Osteocyte (in vitro differentiated cells): ENCODE results near the gene SLC39A11. TPM values are rescaled to one million over a fixed set of nuclear protein-coding genes. Genes with fewer than 3 reads are reported as not detected.

Source experiments
- DNase-seq: peaks from one replicate; pipeline ENCODE4 v3.0.0; 2021; ENCODE audit warnings: mixed read lengths; ENCODE audit not compliant: unreplicated experiment; ENCODE audit errors: extremely low spot score
- H3K27ac Mint-ChIP-seq: one replicate; pipeline ENCODE4 v1.8.0; 2021; ENCODE audit warnings: mild to moderate bottlenecking, mixed read lengths; ENCODE audit not compliant: unreplicated experiment
- H3K27me3 Mint-ChIP-seq: one replicate; pipeline ENCODE4 v1.8.0; 2021; ENCODE audit warnings: mixed read lengths; ENCODE audit not compliant: unreplicated experiment
- H3K36me3 Mint-ChIP-seq: one replicate; pipeline ENCODE4 v1.8.0; 2021; ENCODE audit warnings: mixed read lengths; ENCODE audit not compliant: unreplicated experiment
- H3K4me1 Mint-ChIP-seq: one replicate; pipeline ENCODE4 v1.8.0; 2021; ENCODE audit warnings: mixed read lengths; ENCODE audit not compliant: unreplicated experiment
- H3K4me3 Mint-ChIP-seq: one replicate; pipeline ENCODE4 v1.8.0; 2021; ENCODE audit warnings: mild to moderate bottlenecking, moderate library complexity, mixed read lengths; ENCODE audit not compliant: unreplicated experiment
- H3K9me3 Mint-ChIP-seq: one replicate; pipeline ENCODE4 v1.8.0; 2021; ENCODE audit warnings: mixed read lengths; ENCODE audit not compliant: unreplicated experiment
- total RNA-seq: library from RNA; stranded (reverse); gene quantifications from 2 replicates; pipeline ENCODE4 v1.2.1, GENCODE V29; 2021
- TF ChIP-seq, protein P1 (sequence below): fragments of 200-600 bp; sonication (generic); IDR thresholded peaks from 2 replicates; pipeline ENCODE4 v1.5.0; 2021; ENCODE audit warnings: antibody characterized with exemption, mild to moderate bottlenecking, moderate library complexity

SLC39A11 gene
- total RNA-seq, 1 donor from 2014 or later = 50.2 TPM

DNA sequence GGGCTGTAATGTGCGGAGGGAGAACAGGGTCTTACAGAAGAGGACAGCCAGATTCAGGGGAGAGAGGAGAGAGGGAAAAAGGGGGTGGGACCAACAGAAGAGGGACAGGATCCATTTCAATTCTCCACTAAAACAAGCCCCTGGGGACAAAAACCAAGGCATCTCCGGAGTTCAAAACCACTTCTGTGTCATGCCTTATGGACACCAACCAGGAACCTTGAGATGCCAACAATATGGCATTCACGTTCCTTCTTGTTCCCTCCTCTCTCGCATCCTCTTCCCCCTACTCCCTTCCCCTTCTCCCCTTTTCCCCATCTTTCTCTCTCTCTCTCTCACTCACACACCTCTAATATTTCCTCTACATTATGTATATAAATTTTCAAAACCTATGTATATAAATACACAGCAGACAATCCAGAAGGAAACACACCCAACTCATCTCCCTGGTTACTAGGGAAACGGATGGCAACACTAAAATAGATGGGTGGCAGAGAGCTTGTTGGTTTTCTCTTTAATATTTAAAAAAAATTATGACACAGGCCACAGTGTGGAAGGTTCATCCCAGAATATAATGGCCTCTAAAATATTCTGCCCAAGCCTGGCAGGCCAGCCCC lies 123.1 kb downstream of the SLC39A11 start:
- no peak for DNase-seq
- H3K27me3 Mint-ChIP-seq = no peaks in the 10 kb centered on the region
- peaks cover 2% of the 10 kb centered on the region for H3K36me3 Mint-ChIP-seq
- H3K4me3 Mint-ChIP-seq = no peak overlapping the region
- H3K27ac Mint-ChIP-seq = no peak overlapping the region
- TF ChIP-seq, protein P1, sequence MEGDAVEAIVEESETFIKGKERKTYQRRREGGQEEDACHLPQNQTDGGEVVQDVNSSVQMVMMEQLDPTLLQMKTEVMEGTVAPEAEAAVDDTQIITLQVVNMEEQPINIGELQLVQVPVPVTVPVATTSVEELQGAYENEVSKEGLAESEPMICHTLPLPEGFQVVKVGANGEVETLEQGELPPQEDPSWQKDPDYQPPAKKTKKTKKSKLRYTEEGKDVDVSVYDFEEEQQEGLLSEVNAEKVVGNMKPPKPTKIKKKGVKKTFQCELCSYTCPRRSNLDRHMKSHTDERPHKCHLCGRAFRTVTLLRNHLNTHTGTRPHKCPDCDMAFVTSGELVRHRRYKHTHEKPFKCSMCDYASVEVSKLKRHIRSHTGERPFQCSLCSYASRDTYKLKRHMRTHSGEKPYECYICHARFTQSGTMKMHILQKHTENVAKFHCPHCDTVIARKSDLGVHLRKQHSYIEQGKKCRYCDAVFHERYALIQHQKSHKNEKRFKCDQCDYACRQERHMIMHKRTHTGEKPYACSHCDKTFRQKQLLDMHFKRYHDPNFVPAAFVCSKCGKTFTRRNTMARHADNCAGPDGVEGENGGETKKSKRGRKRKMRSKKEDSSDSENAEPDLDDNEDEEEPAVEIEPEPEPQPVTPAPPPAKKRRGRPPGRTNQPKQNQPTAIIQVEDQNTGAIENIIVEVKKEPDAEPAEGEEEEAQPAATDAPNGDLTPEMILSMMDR = no peak
- no peaks in the 10 kb centered on the region for H3K9me3 Mint-ChIP-seq
- H3K4me1 Mint-ChIP-seq = peaks cover 41% of the 10 kb centered on the region

DNA sequence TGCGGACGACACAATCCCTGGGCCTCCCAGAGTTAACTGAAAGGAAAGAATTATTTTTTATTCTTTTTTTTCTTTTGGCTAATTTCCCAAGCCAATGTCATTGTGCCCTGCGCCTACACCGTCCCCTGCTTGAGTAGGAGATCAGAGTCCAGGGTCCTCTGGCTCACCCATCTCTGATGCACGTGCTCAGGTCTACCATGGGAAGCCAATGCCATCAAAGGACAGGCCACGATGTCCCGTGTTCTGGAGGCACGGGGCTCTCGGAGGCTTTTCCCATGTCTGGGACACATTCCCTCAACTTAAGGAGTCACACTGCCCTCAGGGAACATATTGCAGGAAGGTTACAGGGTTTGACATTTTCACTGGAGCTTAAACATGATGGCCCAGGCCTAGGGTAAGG lies 123.7 kb downstream of the SLC39A11 start:
- Mint-ChIP-seq H3K27me3 (no peaks in the 10 kb centered on the region), H3K27ac (no peak overlapping the region), H3K4me1 (peaks cover 41% of the 10 kb centered on the region), H3K4me3 (no peak overlapping the region), H3K9me3 (no peaks in the 10 kb centered on the region), H3K36me3 (peaks cover 2% of the 10 kb centered on the region)
- TF ChIP-seq, protein P1 = no peak
- DNase-seq = no peak

GRCh38 chr17:72967977-72968585 lies 124.4 kb downstream of the SLC39A11 start:
- H3K4me1 Mint-ChIP-seq = peaks cover 41% of the 10 kb centered on the region
- no peak overlapping the region for H3K4me3 Mint-ChIP-seq
- H3K27me3 Mint-ChIP-seq = no peaks in the 10 kb centered on the region
- H3K27ac Mint-ChIP-seq = peak overlapping the region; percentile 61
- H3K9me3 Mint-ChIP-seq = no peaks in the 10 kb centered on the region
- H3K36me3 Mint-ChIP-seq = peaks cover 2% of the 10 kb centered on the region
- TF ChIP-seq, protein P1 = no peak
- no peak for DNase-seq

DNA sequence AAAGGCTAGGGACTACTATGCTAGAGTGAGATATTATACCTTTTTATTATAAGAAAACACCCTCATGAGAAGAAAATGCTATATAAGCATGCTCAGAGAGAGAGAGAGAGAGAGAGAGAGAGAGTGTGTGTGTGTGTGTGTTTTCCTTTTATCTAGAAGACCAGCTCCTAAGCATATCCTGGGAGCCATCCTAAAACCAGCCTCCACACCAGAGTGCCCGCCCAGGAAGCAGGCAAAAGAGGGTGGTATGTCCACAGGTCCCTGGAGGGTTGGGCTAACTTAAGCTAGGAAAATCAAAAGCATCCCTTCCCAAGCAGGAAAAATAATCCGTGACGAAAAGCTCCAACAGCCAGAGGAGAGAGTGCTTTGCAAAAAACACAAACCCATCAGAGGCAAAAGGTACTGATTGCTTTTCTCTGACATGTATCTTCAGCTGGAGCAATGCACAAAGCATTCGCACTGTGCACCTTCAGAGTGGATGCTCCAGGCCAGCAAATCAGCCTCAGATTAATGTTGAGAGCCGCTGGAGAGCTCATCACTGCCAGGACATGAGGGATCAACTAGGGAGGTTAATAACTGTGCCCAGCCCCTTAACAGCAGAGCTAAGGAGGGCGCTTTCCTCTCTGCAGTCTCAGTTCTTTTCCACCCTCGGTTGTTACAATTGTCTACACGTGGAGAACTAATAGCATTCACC lies 125.1 kb downstream of the SLC39A11 start:
- Mint-ChIP-seq H3K9me3 (no peaks in the 10 kb centered on the region), H3K4me3 (no peak overlapping the region), H3K27ac (peak overlapping the region; percentile 36), H3K36me3 (no peaks in the 10 kb centered on the region), H3K4me1 (peaks cover 41% of the 10 kb centered on the region), H3K27me3 (no peaks in the 10 kb centered on the region)
- TF ChIP-seq, protein P1 = no peak
- no peak for DNase-seq

DNA sequence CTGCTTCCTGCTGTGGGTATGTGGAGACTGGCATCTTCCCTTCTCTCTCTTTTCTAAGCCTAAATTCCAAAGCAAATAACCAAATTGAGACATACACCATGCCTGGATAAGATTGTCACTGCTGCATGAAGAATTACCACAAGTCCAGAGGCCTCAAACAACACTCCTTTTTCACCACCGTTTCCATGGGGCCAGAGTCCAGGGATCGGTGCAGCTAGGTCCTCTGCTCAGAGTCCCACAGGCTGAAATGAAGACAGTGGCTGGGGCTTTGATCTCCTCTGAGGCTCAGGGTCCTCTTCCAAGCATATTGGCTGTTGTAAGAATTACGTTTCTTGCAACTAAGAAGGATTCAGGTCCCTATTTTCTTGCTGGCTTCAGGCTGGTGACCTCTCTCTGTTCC lies 130.4 kb downstream of the SLC39A11 start:
- Mint-ChIP-seq H3K36me3 (no peaks in the 10 kb centered on the region), H3K9me3 (no peaks in the 10 kb centered on the region), H3K4me1 (peaks cover 11% of the 10 kb centered on the region), H3K27ac (no peak overlapping the region), H3K4me3 (no peak overlapping the region), H3K27me3 (no peaks in the 10 kb centered on the region)
- DNase-seq = no peak
- TF ChIP-seq, protein P1 = no peak
